ENCODE measurements around the gene OR51A7. TPM values are rescaled to one million over a fixed set of nuclear protein-coding genes. Genes with fewer than 3 reads are reported as not detected.

Gene OR51A7
- total RNA-seq, 2 donors from 2014 or later = not detected

- intact Hi-C loops (cut with DNase I) = no loop called here
- TF ChIP-seq POLR2A (IDR thresholded peaks at IDR 0.05) = no peak
- TF ChIP-seq CTCF (IDR thresholded peaks at IDR 0.05) = no peak
- TF ChIP-seq POLR2AphosphoS5 (IDR thresholded peaks at IDR 0.05) = no peak
- 90% methylated on average over 2 of the region's 2 CpGs for WGBS
- DNase-seq (ENCODE audit: low spot score) = no peak
- no peak overlapping the region for H3K4me3 ChIP-seq
- H3K27ac ChIP-seq = no peak overlapping the region
- H3K36me3 ChIP-seq = no peaks in the 10 kb centered on the region
- no peaks in the 10 kb centered on the region for H3K9me3 ChIP-seq
- no peaks in the 10 kb centered on the region for H3K27me3 ChIP-seq (replicated peaks; ENCODE audit: insufficient read depth)
- H3K4me1 ChIP-seq (replicated peaks) = no peaks in the 10 kb centered on the region
Measured at GRCh38 chr11:4890279-4890678, 13.3 kb upstream of the OR51A7 start.

- no peaks in the 10 kb centered on the region for H3K27me3 ChIP-seq (replicated peaks; ENCODE audit: insufficient read depth)
- intact Hi-C loops (cut with DNase I) = no loop called here
- no peaks in the 10 kb centered on the region for H3K9me3 ChIP-seq
- H3K4me1 ChIP-seq (replicated peaks) = no peaks in the 10 kb centered on the region
- TF ChIP-seq POLR2A (IDR thresholded peaks at IDR 0.05) (no peak), CTCF (IDR thresholded peaks at IDR 0.05) (peak in 1 of 4 experiments; percentile 32)
- H3K4me3 ChIP-seq = no peak overlapping the region
- no peak overlapping the region for H3K27ac ChIP-seq
- H3K36me3 ChIP-seq = no peaks in the 10 kb centered on the region
- no peak for DNase-seq (ENCODE audit: low spot score)
- 89% methylated on average over 1 of the region's 1 CpG for WGBS
Measured at GRCh38 chr11:4891996-4892640, 11.5 kb upstream of the OR51A7 start.

- H3K4me3 ChIP-seq = no peak overlapping the region
- no peaks in the 10 kb centered on the region for H3K27me3 ChIP-seq (replicated peaks; ENCODE audit: insufficient read depth)
- no peaks in the 10 kb centered on the region for H3K36me3 ChIP-seq
- TF ChIP-seq POLR2A (IDR thresholded peaks at IDR 0.05) = no peak
- TF ChIP-seq POLR2AphosphoS5 (IDR thresholded peaks at IDR 0.05) = no peak
- TF ChIP-seq CTCF (IDR thresholded peaks at IDR 0.05) = no peak
- intact Hi-C loops (cut with DNase I) = no loop called here
- no peak for DNase-seq (ENCODE audit: low spot score)
- no peaks in the 10 kb centered on the region for H3K9me3 ChIP-seq
- no peaks in the 10 kb centered on the region for H3K4me1 ChIP-seq (replicated peaks)
- H3K27ac ChIP-seq = no peak overlapping the region
Measured at GRCh38 chr11:4916581-4916980, 13.0 kb downstream of the OR51A7 start.

- intact Hi-C loops (cut with DNase I) = no loop called here
- no peak for DNase-seq (ENCODE audit: low spot score)
- Histone ChIP-seq H3K9me3 (no peaks in the 10 kb centered on the region), H3K4me3 (no peak within 1 kb of the TSS), H3K27me3 (replicated peaks; ENCODE audit: insufficient read depth) (no peaks in the 10 kb centered on the region), H3K4me1 (replicated peaks) (no peaks in the 10 kb centered on the region), H3K27ac (no peak within 1 kb of the TSS), H3K36me3 (no peaks in the 10 kb centered on the region)
- WGBS = 96% methylated on average over 4 of the region's 4 CpGs
- TF ChIP-seq CTCF (IDR thresholded peaks at IDR 0.05) = no peak
- TF ChIP-seq POLR2A (IDR thresholded peaks at IDR 0.05) = no peak
- no peak for TF ChIP-seq POLR2AphosphoS5 (IDR thresholded peaks at IDR 0.05)
Measured at GRCh38 chr11:4919250-4919649, 15.7 kb downstream of the OR51A7 start, which contains the start of gene OR51G2. Gene OR51G2, minus strand, starts transcription at chr11:4919350. Its CDS starts 3,687 bp downstream, at chr11:4915663.

GRCh38 chr11:4921796-4922195 lies 18.2 kb downstream of the OR51A7 start:
- WGBS = 62% methylated on average over 1 of the region's 1 CpG

More at GRCh38 chr11:4921796-4922195, 18.2 kb downstream of the OR51A7 start:
- intact Hi-C loops (cut with DNase I) = no loop called here
- Histone ChIP-seq H3K9me3 (no peaks in the 10 kb centered on the region), H3K27ac (no peak overlapping the region), H3K27me3 (replicated peaks; ENCODE audit: insufficient read depth) (no peaks in the 10 kb centered on the region), H3K4me1 (replicated peaks) (no peaks in the 10 kb centered on the region), H3K4me3 (no peak overlapping the region), H3K36me3 (no peaks in the 10 kb centered on the region)
- no peak for TF ChIP-seq CTCF (IDR thresholded peaks at IDR 0.05)
- no peak for DNase-seq (ENCODE audit: low spot score)

Data from prostate gland (tissue), 2 donors.